Activated naive CD8-positive, alpha-beta T cell treated with anti-CD3 and anti-CD28 coated beads for 36 hours (primary cell): ENCODE measurements around the gene EPHA4. TPM values are rescaled to one million over a fixed set of nuclear protein-coding genes. Genes with fewer than 3 reads are reported as not detected.

Source experiments
- DNase-seq: peaks from one replicate; pipeline ENCODE4 v3.0.0; 2021
- H3K27ac Mint-ChIP-seq: one replicate; pipeline ENCODE4 v1.8.0; 2022; ENCODE audit warnings: mild to moderate bottlenecking, moderate library complexity, mixed read lengths
- H3K27me3 Mint-ChIP-seq: one replicate; pipeline ENCODE4 v1.8.0; 2022; ENCODE audit warnings: mild to moderate bottlenecking, mixed read lengths
- H3K36me3 Mint-ChIP-seq: one replicate; pipeline ENCODE4 v1.8.0; 2021; ENCODE audit warnings: mild to moderate bottlenecking, mixed read lengths
- H3K4me1 Mint-ChIP-seq: one replicate; pipeline ENCODE4 v1.8.0; 2021; ENCODE audit warnings: mixed read lengths
- H3K4me3 Mint-ChIP-seq: one replicate; pipeline ENCODE4 v1.8.0; 2022; ENCODE audit warnings: mild to moderate bottlenecking, moderate library complexity, mixed read lengths
- H3K9me3 Mint-ChIP-seq: one replicate; pipeline ENCODE4 v1.8.0; 2022; ENCODE audit warnings: mixed read lengths
- total RNA-seq, 2 experiments: library from RNA; stranded (reverse); gene quantifications; one replicate each; pipeline ENCODE4 v1.2.3, GENCODE V29; 2021

The EPHA4 gene
- total RNA-seq, 2 experiments from 2014 or later: 0.20 to 0.47 TPM

GRCh38 chr2:221488136-221488807 is 83.8 kb downstream of the EPHA4 start:
- H3K36me3 Mint-ChIP-seq: no peaks in the 10 kb centered on the region
- H3K27me3 Mint-ChIP-seq: peaks cover 7% of the 10 kb centered on the region
- DNase-seq: no peak
- H3K27ac Mint-ChIP-seq: no peak overlapping the region
- H3K9me3 Mint-ChIP-seq: no peaks in the 10 kb centered on the region
- H3K4me3 Mint-ChIP-seq: no peak overlapping the region
- no peaks in the 10 kb centered on the region for H3K4me1 Mint-ChIP-seq

GRCh38 chr2:221486106-221486505 is 86.0 kb downstream of the EPHA4 start:
- Mint-ChIP-seq H3K36me3 (no peaks in the 10 kb centered on the region), H3K4me3 (no peak overlapping the region), H3K27me3 (no peaks in the 10 kb centered on the region), H3K4me1 (no peaks in the 10 kb centered on the region), H3K27ac (no peak overlapping the region), H3K9me3 (no peaks in the 10 kb centered on the region)
- DNase-seq: no peak

GRCh38 chr2:221485503-221485870 is 86.6 kb downstream of the EPHA4 start:
- Mint-ChIP-seq H3K36me3 (no peaks in the 10 kb centered on the region), H3K4me1 (no peaks in the 10 kb centered on the region), H3K27me3 (no peaks in the 10 kb centered on the region), H3K4me3 (no peak overlapping the region), H3K27ac (no peak overlapping the region), H3K9me3 (no peaks in the 10 kb centered on the region)
- no peak for DNase-seq

GRCh38 chr2:221484761-221485502 is 87.2 kb downstream of the EPHA4 start:
- no peaks in the 10 kb centered on the region for H3K4me1 Mint-ChIP-seq
- no peak overlapping the region for H3K4me3 Mint-ChIP-seq
- H3K27me3 Mint-ChIP-seq: no peaks in the 10 kb centered on the region
- no peak for DNase-seq
- no peak overlapping the region for H3K27ac Mint-ChIP-seq
- no peaks in the 10 kb centered on the region for H3K36me3 Mint-ChIP-seq
- no peaks in the 10 kb centered on the region for H3K9me3 Mint-ChIP-seq

GRCh38 chr2:221482666-221483455 is 89.2 kb downstream of the EPHA4 start:
- Mint-ChIP-seq H3K9me3 (no peaks in the 10 kb centered on the region), H3K4me1 (no peaks in the 10 kb centered on the region), H3K27ac (no peak overlapping the region), H3K27me3 (peaks cover 1% of the 10 kb centered on the region), H3K36me3 (no peaks in the 10 kb centered on the region), H3K4me3 (no peak overlapping the region)
- DNase-seq: no peak

GRCh38 chr2:221480821-221481220 is 91.3 kb downstream of the EPHA4 start:
- no peaks in the 10 kb centered on the region for H3K4me1 Mint-ChIP-seq
- H3K27me3 Mint-ChIP-seq: peaks cover 3% of the 10 kb centered on the region
- H3K9me3 Mint-ChIP-seq: no peaks in the 10 kb centered on the region
- no peak overlapping the region for H3K27ac Mint-ChIP-seq
- H3K4me3 Mint-ChIP-seq: no peak overlapping the region
- no peak for DNase-seq
- no peaks in the 10 kb centered on the region for H3K36me3 Mint-ChIP-seq

- H3K4me3 Mint-ChIP-seq: no peak overlapping the region
- no peaks in the 10 kb centered on the region for H3K9me3 Mint-ChIP-seq
Observed at GRCh38 chr2:221480163-221480562, 91.9 kb downstream of the EPHA4 start.

GRCh38 chr2:221478485-221478863 is 93.6 kb downstream of the EPHA4 start:
- no peak overlapping the region for H3K27ac Mint-ChIP-seq
- H3K9me3 Mint-ChIP-seq: no peaks in the 10 kb centered on the region
- H3K36me3 Mint-ChIP-seq: no peaks in the 10 kb centered on the region
- H3K27me3 Mint-ChIP-seq: peaks cover 3% of the 10 kb centered on the region
- H3K4me3 Mint-ChIP-seq: no peak overlapping the region
- no peaks in the 10 kb centered on the region for H3K4me1 Mint-ChIP-seq
- DNase-seq: no peak

More at GRCh38 chr2:221480163-221480562, 91.9 kb downstream of the EPHA4 start:
- Mint-ChIP-seq H3K27ac (no peak overlapping the region), H3K36me3 (no peaks in the 10 kb centered on the region), H3K27me3 (peaks cover 3% of the 10 kb centered on the region), H3K4me1 (no peaks in the 10 kb centered on the region)
- no peak for DNase-seq

GRCh38 chr2:221477714-221478484 is 94.2 kb downstream of the EPHA4 start:
- no peak for DNase-seq
- Mint-ChIP-seq H3K36me3 (no peaks in the 10 kb centered on the region), H3K9me3 (no peaks in the 10 kb centered on the region), H3K4me3 (no peak overlapping the region), H3K27ac (no peak overlapping the region), H3K27me3 (peaks cover 3% of the 10 kb centered on the region), H3K4me1 (no peaks in the 10 kb centered on the region)

GRCh38 chr2:221476195-221476594 is 95.9 kb downstream of the EPHA4 start:
- no peaks in the 10 kb centered on the region for H3K4me1 Mint-ChIP-seq
- no peak overlapping the region for H3K27ac Mint-ChIP-seq
- no peak for DNase-seq
- H3K4me3 Mint-ChIP-seq: no peak overlapping the region
- peaks cover 3% of the 10 kb centered on the region for H3K27me3 Mint-ChIP-seq
- no peaks in the 10 kb centered on the region for H3K36me3 Mint-ChIP-seq
- no peaks in the 10 kb centered on the region for H3K9me3 Mint-ChIP-seq

GRCh38 chr2:221473451-221473850 is 98.7 kb downstream of the EPHA4 start:
- Mint-ChIP-seq H3K36me3 (no peaks in the 10 kb centered on the region), H3K27ac (no peak overlapping the region), H3K4me3 (no peak overlapping the region), H3K9me3 (no peaks in the 10 kb centered on the region), H3K4me1 (no peaks in the 10 kb centered on the region), H3K27me3 (peaks cover 3% of the 10 kb centered on the region)
- no peak for DNase-seq

GRCh38 chr2:221468317-221468716 is 103.8 kb downstream of the EPHA4 start:
- DNase-seq: no peak
- H3K27ac Mint-ChIP-seq: no peak overlapping the region
- H3K36me3 Mint-ChIP-seq: no peaks in the 10 kb centered on the region
- H3K27me3 Mint-ChIP-seq: peaks cover 16% of the 10 kb centered on the region
- no peak overlapping the region for H3K4me3 Mint-ChIP-seq
- no peaks in the 10 kb centered on the region for H3K9me3 Mint-ChIP-seq
- H3K4me1 Mint-ChIP-seq: peaks cover 3% of the 10 kb centered on the region

GRCh38 chr2:221467610-221468009 is 104.5 kb downstream of the EPHA4 start:
- Mint-ChIP-seq H3K9me3 (no peaks in the 10 kb centered on the region), H3K27me3 (peaks cover 23% of the 10 kb centered on the region), H3K27ac (no peak overlapping the region), H3K36me3 (no peaks in the 10 kb centered on the region), H3K4me1 (peaks cover 3% of the 10 kb centered on the region), H3K4me3 (no peak overlapping the region)
- no peak for DNase-seq

- Mint-ChIP-seq H3K4me1 (peaks cover 3% of the 10 kb centered on the region), H3K9me3 (no peaks in the 10 kb centered on the region), H3K4me3 (no peak overlapping the region), H3K36me3 (no peaks in the 10 kb centered on the region), H3K27ac (no peak overlapping the region), H3K27me3 (peaks cover 24% of the 10 kb centered on the region)
- DNase-seq: no peak
Observed at GRCh38 chr2:221466744-221467143, 105.4 kb downstream of the EPHA4 start.

- peaks cover 24% of the 10 kb centered on the region for H3K27me3 Mint-ChIP-seq
- no peak for DNase-seq
Observed at GRCh38 chr2:221465776-221466175, 106.3 kb downstream of the EPHA4 start.

More at GRCh38 chr2:221465776-221466175, 106.3 kb downstream of the EPHA4 start:
- H3K27ac Mint-ChIP-seq: no peak overlapping the region
- H3K36me3 Mint-ChIP-seq: no peaks in the 10 kb centered on the region
- no peak overlapping the region for H3K4me3 Mint-ChIP-seq
- H3K4me1 Mint-ChIP-seq: peaks cover 3% of the 10 kb centered on the region
- no peaks in the 10 kb centered on the region for H3K9me3 Mint-ChIP-seq
